Tibial nerve (tissue), 4 donors: Measurements from ENCODE around the gene PLEKHG4B. TPM values are rescaled to one million over a fixed set of nuclear protein-coding genes. Genes with fewer than 3 reads are reported as not detected.

Experiments
- DNase-seq, 2 donors: peaks; one replicate each; pipeline ENCODE4 v3.0.0-alpha.2; 2019; ENCODE audit warnings: low spot score in 2 of 2
- H3K27ac ChIP-seq, 4 donors: fragments of 200-600 bp; sonication (generic) in 3 of 4; one replicate each; pipeline ENCODE4 v1.5.1; 2017 to 2019; ENCODE audit warnings: mild to moderate bottlenecking in 1 of 4
- H3K27me3 ChIP-seq, 2 donors: fragments of 200-600 bp; sonication (generic) in 1 of 2; one replicate each; pipeline versions ENCODE4 v1.5.1 to v1.6.0; 2017 to 2019
- H3K36me3 ChIP-seq, 3 donors: fragments of 200-600 bp; sonication (generic); one replicate each; pipeline ENCODE4 v1.5.1; 2018 to 2019
- H3K4me1 ChIP-seq, 4 donors: fragments of 200-600 bp; sonication (generic) in 3 of 4; one replicate each; pipeline ENCODE4 v1.5.1; 2017 to 2019
- H3K4me3 ChIP-seq, 4 donors: fragments of 200-600 bp; sonication (generic) in 3 of 4; one replicate each; pipeline ENCODE4 v1.5.1; 2017 to 2019; ENCODE audit warnings: mild to moderate bottlenecking in 1 of 4, moderate library complexity in 1 of 4
- H3K9me3 ChIP-seq, 4 donors: fragments of 200-600 bp; sonication (generic) in 3 of 4; one replicate each; pipeline ENCODE4 v1.5.1; 2017 to 2019
- CTCF ChIP-seq, 5 experiments: fragments of 200-600 bp in 3 of 5; fragments of 450-650 bp in 2 of 5; sonication (generic) in 3 of 5; IDR thresholded peaks; one replicate each; pipeline ENCODE4 v1.5.1; 2016 to 2019; ENCODE audit warnings: antibody characterized with exemption in 5 of 5, mild to moderate bottlenecking in 3 of 5, moderate library complexity in 2 of 5
- EP300 ChIP-seq, 2 donors: sonication (generic); formaldehyde crosslinking; IDR thresholded peaks; one replicate each; pipeline ENCODE4 v1.6.1; 2017; ENCODE audit warnings: antibody characterized with exemption in 2 of 2, mild to moderate bottlenecking in 1 of 2
- POLR2A ChIP-seq, 2 donors: fragments of 450-650 bp; IDR thresholded peaks; one replicate each; pipeline ENCODE4 v1.6.1; 2017; ENCODE audit warnings: antibody characterized with exemption in 2 of 2, mild to moderate bottlenecking in 2 of 2, moderate library complexity in 2 of 2
- WGBS, 2 donors: methylation state at CpG; one replicate each; pipeline ENCODE4 v1.1.5; 2018; 5-methylcytosine and 5-hydroxymethylcytosine counted together
- total RNA-seq, 4 donors: library from RNA; depleted of rRNA; stranded (reverse); fragments of >200 nt; gene quantifications; one replicate each; pipeline ENCODE4 v1.1.0, GENCODE V29; 2016

The PLEKHG4B gene
- total RNA-seq, 4 donors from 2014 or later, result under 0.01 to 0.42 (median 0.26) TPM

- no peaks in the 10 kb centered on the region for H3K27me3 ChIP-seq
- H3K9me3 ChIP-seq, result peaks cover 0 to 21% (median 7%) of the 10 kb centered on the region in 4 donors
- 84 to 85% methylated on average over 9 to 14 of the region's 17 CpGs for WGBS, 2 donors
- DNase-seq, result no peak
- no peaks in the 10 kb centered on the region for H3K4me1 ChIP-seq
- H3K27ac ChIP-seq, result no peak overlapping the region
- TF ChIP-seq EP300 (IDR thresholded peaks at IDR 0.05) (no peak), POLR2A (IDR thresholded peaks at IDR 0.05) (no peak)
- no peaks in the 10 kb centered on the region for H3K36me3 ChIP-seq
- H3K4me3 ChIP-seq, result no peak overlapping the region
Measured at GRCh38 chr5:143041-143440, 51.1 kb downstream of the PLEKHG4B start.

DNA sequence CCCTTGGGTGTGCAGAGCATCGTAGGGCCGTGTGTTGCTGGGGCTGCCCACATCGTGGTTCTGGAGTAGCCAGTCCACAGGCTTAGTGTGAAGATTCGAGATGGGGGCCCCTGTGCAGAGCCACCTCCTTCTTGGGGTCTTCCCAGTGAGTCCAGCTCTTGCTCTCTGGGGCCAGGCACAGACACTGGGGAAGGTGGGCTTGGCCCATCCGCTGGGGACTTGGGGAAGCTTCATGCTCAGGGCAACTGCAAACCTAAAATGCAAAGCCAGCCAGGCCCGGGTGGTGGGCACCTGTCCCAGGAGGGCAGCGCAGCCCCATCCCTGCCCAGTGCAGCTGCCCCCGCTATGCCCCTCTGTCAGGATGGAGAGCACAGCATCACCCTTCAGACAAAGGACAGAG lies 53.0 kb downstream of the PLEKHG4B start:
- 81 to 90% methylated on average over 2 to 4 of the region's 8 CpGs for WGBS, 2 donors
- H3K4me1 ChIP-seq, result no peaks in the 10 kb centered on the region
- H3K9me3 ChIP-seq, result peaks cover 0 to 34% (median 10%) of the 10 kb centered on the region in 4 donors
- TF ChIP-seq POLR2A (IDR thresholded peaks at IDR 0.05) (no peak), CTCF (IDR thresholded peaks at IDR 0.05) (no peak), EP300 (IDR thresholded peaks at IDR 0.05) (no peak)
- H3K27me3 ChIP-seq, result no peaks in the 10 kb centered on the region
- no peak for DNase-seq
- H3K36me3 ChIP-seq, result no peaks in the 10 kb centered on the region
- H3K27ac ChIP-seq, result no peak overlapping the region
- H3K4me3 ChIP-seq, result no peak overlapping the region

DNA sequence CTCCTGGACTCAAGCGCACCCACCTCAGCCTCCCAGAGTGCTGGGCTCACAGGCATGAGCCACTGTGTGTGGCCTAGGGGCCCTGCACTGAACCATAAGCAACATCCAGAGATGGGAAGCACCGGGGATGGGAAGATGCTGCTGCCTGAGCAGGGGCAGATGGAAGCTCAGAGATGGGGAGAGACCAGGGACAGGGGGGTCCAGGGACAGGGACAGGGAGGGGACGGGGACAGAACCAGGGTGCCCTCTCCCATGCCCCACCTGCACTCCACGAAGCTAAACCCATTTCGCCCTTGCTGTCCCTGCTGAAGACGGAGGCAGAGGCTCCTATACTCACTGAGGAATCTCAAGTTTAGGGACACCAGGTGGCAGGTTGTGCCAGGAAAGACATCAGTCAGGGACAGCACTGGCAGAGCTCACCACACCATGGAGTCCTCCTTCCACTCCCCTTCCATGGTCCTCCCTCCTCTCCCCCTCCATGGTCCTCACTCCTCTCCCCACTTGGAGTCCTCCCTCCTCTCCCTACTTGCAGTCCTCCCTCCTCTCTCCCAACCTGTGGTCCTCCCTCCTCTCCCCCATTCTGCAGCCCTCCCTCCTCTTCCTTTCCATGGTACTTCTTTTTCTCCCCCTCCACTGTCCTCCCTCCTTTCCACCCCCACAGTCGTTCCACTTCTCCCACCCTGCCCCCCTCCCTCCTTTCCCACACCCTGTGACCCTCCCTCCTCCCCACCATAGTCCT lies 53.8 kb downstream of the PLEKHG4B start:
- H3K27ac ChIP-seq, result no peak overlapping the region
- H3K9me3 ChIP-seq, result peaks cover 0 to 34% (median 10%) of the 10 kb centered on the region in 4 donors
- no peaks in the 10 kb centered on the region for H3K27me3 ChIP-seq
- no peak for DNase-seq
- H3K4me1 ChIP-seq, result no peaks in the 10 kb centered on the region
- H3K4me3 ChIP-seq, result no peak overlapping the region
- TF ChIP-seq CTCF (IDR thresholded peaks at IDR 0.05) (no peak), POLR2A (IDR thresholded peaks at IDR 0.05) (no peak), EP300 (IDR thresholded peaks at IDR 0.05) (no peak)
- H3K36me3 ChIP-seq, result no peaks in the 10 kb centered on the region
- WGBS, 2 donors, result 90% methylated on average over 6 to 7 of the region's 7 CpGs

DNA sequence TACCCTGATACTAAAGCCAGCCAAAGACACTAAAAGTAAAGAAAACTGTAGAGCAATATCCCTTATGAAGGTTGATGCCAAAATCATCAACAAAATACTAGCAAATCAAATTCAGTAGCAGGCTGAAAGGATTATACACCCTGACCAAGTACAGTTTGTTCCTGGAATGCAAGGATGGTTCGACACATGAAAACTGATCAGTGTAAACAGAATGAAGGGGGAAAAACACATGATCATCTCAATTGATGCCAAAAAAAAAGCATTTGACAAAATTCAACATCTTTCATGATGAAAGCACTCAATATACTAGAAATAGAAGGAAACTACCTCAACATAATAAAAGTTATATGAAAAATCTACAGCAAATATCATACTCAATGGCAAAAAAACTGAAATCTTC lies 55.8 kb downstream of the PLEKHG4B start:
- Histone ChIP-seq H3K27me3 (no peaks in the 10 kb centered on the region), H3K27ac (no peak overlapping the region), H3K4me3 (no peak overlapping the region), H3K36me3 (no peaks in the 10 kb centered on the region), H3K4me1 (no peaks in the 10 kb centered on the region), H3K9me3 (peaks cover 0 to 34% (median 10%) of the 10 kb centered on the region in 4 donors)
- no peak for TF ChIP-seq CTCF (IDR thresholded peaks at IDR 0.05)
- TF ChIP-seq EP300 (IDR thresholded peaks at IDR 0.05), result no peak
- no peak for TF ChIP-seq POLR2A (IDR thresholded peaks at IDR 0.05)
- 90 to 97% methylated on average over 1 of the region's 1 CpG for WGBS, 2 donors
- no peak for DNase-seq

GRCh38 chr5:149745-150485 lies 57.9 kb downstream of the PLEKHG4B start:
- DNase-seq, result no peak
- H3K36me3 ChIP-seq, result no peaks in the 10 kb centered on the region
- 86 to 89% methylated on average over 6 of the region's 6 CpGs for WGBS, 2 donors
- no peaks in the 10 kb centered on the region for H3K27me3 ChIP-seq
- H3K9me3 ChIP-seq, result peaks cover 0 to 34% (median 10%) of the 10 kb centered on the region in 4 donors
- no peak overlapping the region for H3K4me3 ChIP-seq
- no peak for TF ChIP-seq POLR2A (IDR thresholded peaks at IDR 0.05)
- no peak for TF ChIP-seq EP300 (IDR thresholded peaks at IDR 0.05)
- no peak for TF ChIP-seq CTCF (IDR thresholded peaks at IDR 0.05)
- no peak overlapping the region for H3K27ac ChIP-seq
- no peaks in the 10 kb centered on the region for H3K4me1 ChIP-seq
